Ureter (tissue), 1 donor: Measurements from ENCODE around the gene GABRB1. TPM values are rescaled to one million over a fixed set of nuclear protein-coding genes. Genes with fewer than 3 reads are reported as not detected.

Experiments used
- DNase-seq: peaks from one replicate; pipeline ENCODE4 v3.0.0-alpha.2; 2020; ENCODE audit warnings: low spot score
- total RNA-seq: library from RNA; stranded (reverse); gene quantifications from one replicate; pipeline ENCODE4 v1.2.4, GENCODE V29; 2023
- donor health status: DM: yes; HTN: yes; CAD: no.

GABRB1 gene
- total RNA-seq, 1 donor from 2014 or later = not detected

GRCh38 chr4:47049347-47049746 is 18.0 kb downstream of the GABRB1 start:
- no peak for DNase-seq

DNA sequence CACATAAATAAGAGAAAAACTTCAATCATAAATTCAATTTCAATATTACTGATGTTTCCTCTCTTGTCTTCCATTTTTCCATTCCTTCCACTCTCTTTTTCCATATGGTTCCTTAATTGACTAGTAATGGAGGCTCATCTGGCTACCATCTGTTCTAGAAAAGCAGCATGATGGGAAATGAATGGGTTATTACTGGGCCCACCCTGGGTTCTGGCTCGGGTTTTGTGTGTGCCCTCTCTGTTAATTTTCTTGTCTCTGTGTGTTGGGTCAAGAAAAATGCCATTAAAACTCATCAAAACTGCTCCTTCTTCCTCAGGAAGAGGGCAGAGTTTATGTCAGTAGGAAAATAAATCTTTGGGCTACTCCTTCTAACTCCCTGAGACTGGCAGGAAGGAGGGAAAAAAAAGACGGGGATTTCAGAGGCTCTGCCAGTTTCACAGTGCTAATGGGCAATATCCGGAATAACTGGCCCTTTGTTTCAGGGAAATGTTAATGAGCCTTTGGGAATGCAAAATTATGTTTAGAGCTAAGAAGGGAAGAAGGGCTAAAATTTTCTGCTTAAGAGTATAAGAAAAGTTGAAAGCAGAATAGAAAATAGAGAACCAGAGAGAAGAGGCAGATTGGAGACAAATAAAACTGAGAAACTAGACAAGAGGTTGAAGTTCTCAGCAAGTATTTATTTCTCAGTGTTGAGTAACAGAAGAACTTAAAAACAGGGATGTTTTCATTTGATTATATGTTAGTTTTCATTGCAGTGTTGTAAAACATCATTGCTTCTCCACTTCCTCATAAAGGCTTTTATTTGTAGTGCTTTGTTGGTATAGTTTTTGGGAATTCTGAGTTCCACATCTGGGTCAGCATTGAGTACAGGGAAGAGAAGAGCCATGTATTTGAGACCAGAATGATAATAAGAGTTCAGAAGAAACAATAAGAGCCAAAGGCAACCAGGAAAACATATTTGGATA is 19.7 kb downstream of the GABRB1 start:
- DNase-seq = no peak

- DNase-seq = no peak
Observed at GRCh38 chr4:47053485-47053884, 22.1 kb downstream of the GABRB1 start.

GRCh38 chr4:47054130-47054529 is 22.8 kb downstream of the GABRB1 start:
- DNase-seq = no peak

GRCh38 chr4:47057991-47058390 is 26.6 kb downstream of the GABRB1 start:
- no peak for DNase-seq

DNA sequence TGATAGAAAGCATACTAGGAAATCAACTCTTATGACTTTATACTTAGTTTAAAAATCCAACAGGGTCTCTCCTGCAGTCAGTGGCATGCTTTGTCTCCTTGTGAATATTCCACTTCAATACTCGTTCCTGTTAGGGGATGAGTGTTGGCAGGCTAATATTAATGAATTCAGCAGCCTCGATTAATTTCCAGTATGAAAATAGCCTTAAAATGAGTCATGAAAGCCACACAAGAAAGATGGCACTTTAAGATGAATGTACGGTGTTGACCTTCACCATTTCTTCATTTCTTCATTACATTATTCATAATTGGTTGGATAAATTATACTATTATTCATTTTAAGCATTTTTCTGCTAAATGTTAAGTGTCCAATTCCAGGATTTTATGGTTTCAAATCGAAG is 29.2 kb downstream of the GABRB1 start:
- no peak for DNase-seq

GRCh38 chr4:47061435-47061834 is 30.1 kb downstream of the GABRB1 start:
- DNase-seq = no peak

DNA sequence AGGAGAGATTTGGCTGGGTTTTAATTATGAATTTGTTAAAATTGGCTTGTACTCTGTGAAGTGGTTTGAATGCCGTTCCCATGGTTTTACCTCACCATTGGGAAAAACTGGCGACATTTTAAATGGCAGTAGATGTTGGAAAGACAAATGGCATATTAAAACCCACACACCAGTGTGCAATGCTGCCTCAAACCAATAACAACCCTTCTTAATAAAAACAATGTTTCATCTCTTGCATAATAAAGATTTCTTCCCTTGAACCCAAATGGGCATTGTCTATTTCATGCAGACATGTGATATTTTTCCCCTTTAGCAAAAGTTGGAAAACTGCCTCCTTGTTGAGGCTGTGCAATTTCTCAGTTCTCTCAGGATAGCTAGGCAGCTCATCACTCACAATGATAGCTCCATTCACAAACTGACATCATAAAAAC is 33.7 kb downstream of the GABRB1 start:
- DNase-seq = no peak

DNA sequence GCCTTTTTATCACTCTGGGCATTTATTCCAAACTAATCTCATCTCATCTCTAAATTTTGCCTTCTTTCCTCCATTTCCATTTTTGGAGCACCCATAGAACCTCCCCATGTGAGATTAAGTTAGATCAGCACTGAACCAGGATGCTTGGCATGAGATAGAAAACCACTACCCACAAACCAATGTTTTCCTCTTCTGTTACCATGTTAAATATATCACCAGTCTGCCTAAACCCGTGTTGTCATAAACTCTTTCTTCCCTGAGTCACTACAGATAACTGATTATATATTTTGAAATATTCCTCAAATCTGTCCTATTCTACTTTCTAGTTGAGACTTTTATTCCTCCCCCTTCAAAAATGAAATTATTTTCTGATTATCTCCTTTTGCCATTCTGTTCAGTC is 37.6 kb downstream of the GABRB1 start:
- DNase-seq = no peak

GRCh38 chr4:47071901-47072341 is 40.6 kb downstream of the GABRB1 start:
- no peak for DNase-seq

DNA sequence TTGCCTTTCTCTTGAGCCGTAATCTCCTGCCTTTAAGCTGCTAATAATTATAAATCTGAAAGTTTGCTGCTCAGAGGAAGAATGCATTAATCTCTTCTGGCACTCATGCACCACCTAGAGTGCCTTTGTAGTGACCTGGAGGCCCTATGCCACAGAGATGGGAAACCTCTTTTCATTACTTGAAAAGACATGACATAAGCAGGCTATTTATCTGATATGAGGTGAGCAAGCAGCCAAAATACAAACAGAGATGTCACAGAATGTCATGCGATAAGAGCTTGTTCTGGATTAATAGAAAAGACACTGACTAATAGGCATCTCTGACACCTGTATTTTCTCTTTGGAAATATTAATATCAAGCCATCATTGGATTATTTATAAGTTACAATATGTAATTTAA is 42.3 kb downstream of the GABRB1 start:
- DNase-seq = no peak

DNA sequence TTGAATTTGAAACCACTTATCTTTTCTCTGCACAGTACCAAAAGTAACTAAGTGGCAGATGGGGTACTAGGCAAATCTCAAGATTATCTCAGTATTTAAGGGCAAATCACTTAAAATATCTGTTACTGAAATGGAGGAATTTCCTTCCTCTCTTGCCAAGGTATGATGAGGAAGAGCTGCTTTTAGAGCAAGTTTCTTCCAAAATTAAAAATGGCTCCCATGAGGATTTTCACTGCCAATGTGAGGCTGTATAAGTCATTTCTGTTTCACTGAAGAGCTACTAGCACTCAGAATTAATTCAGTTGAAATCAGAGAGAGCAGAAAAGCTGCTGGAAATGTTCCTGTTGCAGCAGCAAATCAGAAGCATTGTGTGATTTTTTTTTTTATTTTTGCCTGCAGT is 43.4 kb downstream of the GABRB1 start:
- no peak for DNase-seq

DNA sequence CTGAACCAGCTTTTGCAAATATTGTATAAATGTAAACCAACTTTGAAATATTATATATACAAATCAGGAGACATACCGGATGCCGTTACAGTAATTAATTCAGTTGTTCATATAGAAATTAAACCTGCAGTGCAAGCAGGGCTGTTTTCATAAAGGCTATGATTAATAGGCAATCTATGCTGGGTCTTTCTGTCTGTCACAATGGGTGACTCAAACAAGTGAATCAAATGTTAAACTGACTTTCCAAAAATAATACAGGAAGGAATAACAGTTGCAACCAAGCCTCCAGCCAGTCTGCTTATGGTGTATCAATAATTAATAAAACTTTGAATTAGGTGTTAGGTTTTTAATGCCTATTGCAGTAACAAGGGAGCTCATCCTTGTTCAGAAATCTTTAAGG is 43.9 kb downstream of the GABRB1 start:
- DNase-seq = no peak

DNA sequence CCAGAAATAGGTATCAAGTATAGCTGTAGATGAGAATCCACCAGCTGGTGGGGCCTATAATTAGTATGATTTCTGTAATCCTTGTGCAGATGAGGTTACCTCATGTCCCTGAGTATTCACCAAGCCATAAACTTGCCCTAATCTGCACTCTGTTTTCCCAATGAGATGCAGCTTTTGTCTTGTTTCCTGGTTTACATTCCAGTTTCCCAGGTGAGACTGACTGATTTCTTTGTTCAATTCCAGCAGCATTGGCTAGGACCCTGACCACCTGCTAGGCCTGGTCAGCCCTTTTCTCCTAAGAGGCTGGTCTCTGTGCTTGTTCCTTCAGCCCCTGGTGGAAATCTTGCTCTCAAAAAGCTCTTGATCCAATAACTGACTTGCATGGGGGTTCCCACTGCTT is 44.6 kb downstream of the GABRB1 start:
- no peak for DNase-seq

DNA sequence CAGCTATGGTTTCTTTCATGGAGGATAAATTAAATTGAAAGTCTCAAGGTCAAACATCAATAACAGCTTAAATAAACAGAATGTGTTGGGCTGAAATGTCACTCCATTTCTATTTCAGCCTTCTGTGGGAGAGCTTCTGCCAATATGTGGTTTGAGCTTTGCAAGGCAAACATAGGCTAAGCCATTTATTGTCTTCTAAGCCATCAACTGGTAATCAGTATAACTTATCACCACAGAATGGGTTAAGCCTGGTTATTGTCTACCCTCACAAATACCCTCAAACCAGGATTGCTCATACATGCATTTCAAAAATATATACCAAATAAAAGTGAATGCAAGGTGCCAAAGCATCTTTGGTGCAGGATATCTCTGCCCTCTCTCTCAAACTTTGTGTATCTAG is 52.7 kb downstream of the GABRB1 start:
- DNase-seq = no peak

DNA sequence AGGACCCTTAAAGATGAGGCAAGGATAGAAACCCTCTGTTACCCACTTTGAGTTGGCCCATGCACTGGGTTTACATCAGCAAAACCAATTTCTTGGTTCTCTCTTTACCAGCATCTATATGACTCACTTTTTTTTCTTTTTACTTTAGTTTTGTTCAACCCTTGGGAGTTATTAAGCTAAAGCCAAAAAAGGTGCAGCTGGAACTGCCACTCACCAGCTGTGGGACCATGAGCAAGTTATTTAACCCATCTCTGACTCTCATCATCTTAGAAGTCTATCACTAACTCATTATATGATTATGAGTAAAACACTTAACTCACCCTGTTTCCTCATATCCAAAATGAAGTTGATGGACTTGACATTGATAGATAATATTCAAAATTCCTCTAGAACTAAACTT is 53.4 kb downstream of the GABRB1 start:
- DNase-seq = no peak

DNA sequence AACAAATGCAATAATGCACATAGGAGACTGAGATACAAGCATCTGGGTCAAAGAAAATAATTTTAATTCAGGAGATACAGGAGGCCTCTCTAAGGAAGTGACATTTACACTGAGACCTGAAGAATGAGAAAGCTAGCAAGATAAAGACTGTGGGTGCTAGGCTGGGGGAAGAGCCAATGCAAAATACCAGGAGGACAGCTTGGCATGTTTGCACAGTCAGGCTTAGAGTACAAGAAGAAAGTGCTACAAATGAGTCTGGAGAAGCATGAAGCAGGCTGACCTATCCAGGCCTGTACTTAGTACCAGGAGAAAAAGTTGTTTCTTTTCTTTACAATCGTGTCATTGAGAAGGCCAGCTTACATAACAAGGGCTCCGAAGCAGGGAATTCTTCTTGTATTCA is 56.9 kb downstream of the GABRB1 start:
- DNase-seq = no peak

GRCh38 chr4:47095884-47096283 is 64.5 kb downstream of the GABRB1 start:
- no peak for DNase-seq

DNA sequence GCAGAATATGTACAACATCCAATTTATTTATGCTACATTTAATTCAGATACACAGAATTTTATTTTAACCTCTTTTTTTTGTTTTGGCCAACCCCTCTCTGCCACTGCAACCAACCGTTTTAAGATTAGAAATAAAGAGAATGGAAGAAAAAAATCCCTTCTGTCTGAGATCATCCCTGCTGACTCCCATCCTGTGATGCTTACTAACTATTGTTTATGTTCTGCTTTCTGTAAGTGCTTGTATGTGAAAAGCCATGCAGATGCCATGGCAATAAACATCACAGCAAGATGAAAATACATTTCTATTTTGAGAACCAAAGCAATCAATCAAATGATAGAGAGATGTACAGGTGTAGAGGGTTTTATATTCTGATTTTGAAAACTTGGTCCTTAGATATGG is 70.1 kb downstream of the GABRB1 start:
- no peak for DNase-seq

DNA sequence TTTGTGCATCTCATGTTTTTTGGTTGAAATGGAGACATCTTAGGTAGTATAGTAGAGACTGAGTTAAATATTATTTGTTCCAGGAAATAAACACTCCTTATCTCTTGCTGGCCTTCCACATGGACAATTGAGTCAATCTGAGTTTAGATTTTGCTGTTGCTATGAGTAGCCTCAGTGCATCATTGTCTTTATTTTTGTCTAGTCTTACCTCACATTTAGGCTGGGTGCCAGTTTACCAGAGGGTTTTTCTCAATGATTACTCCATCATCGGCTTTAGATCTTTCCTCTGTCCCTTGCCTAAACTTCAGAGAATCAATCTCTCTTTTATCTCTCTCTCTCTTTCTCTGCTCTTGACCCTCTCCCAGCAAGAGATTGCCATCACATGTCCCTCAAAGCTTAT is 73.6 kb downstream of the GABRB1 start:
- DNase-seq = no peak

DNA sequence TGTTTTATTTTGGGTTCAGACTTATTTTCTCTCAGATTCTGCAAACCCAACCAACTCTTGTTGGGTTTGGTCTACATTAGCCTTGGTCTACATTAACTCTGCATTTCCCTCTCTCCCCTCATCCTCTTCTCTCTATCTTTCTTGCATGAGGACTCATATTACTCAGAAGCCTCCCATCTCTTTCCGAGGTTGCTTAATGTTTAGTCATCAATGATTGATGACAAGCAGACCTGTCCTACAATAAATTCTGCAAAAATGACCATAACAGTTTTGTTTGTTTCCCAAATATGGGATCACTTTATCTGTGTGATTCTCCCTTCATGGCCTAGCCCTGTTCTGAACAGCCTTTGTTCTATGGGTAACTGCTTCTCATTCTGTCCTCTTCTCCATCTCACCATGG is 75.2 kb downstream of the GABRB1 start:
- no peak for DNase-seq

- DNase-seq = no peak
Observed at GRCh38 chr4:47109379-47109778, 78.0 kb downstream of the GABRB1 start.

DNA sequence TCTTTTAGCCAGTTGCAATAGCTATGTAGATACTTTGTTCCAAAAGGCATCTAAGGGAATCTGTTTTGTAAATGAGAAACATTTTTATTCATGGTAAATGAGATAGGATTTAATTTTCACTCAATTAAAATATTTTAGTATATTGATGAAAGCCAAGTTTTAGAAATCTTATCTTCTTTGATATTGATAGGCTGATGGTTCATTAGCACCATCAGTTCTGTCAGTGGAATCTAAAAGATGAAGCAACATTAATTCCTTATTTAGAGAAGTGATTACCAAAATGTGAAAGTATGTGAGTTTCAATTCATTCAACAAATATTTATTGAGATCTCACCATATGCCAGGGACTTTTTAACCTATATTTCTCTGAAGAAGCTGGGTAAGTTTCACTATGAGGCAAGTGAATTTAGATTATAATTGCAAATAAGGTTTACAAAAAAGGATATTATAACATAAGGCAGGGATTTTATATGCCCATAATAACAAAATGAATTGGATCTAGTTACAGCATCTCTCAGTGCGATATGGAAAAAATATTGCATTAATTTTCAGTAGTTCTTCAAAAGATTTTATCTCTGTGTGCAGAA is 79.3 kb downstream of the GABRB1 start:
- no peak for DNase-seq
